K562 (cell line): ENCODE results near the gene SPAG9. TPM values are rescaled to one million over a fixed set of nuclear protein-coding genes. Genes with fewer than 3 reads are reported as not detected.

Experiments used
- ATAC-seq: fragments of 200-7000 bp; cut with Tn5 transposase; 3 replicates; pipeline ENCODE4 v1.9.1; 2020; ENCODE audit warnings: moderate library complexity
- BruUV-seq: library from RNA; stranded (reverse); fragments of 400-500 nt; replicated peaks from 2 replicates; lab custom pipeline; 2021; lab: Mats Ljungman, UMichigan
- CTCF ChIA-PET: fragments of 300-600 bp; formaldehyde crosslinking; extraction: SDS; loops from one replicate; lab custom pipeline; 2021; ENCODE audit warnings: low intra/inter-chr PET ratio; lab: Yijun Ruan, JAX
- POLR2A ChIA-PET: fragments of 300-600, 350-650 bp; sonication (Branson Sonifier 250); formaldehyde crosslinking; extraction: SDS; loops from one replicate; lab custom pipeline; 2021; ENCODE audit warnings: antibody characterized with exemption, inconsistent platforms; lab: Yijun Ruan, JAX
- DNase-seq, 4 experiments: peaks; one replicate each; pipeline versions ENCODE4 v3.0.0 to v3.0.0-alpha.2; 2011 to 2018; ENCODE audit warnings: low spot score in 3 of 4, mixed read lengths in 3 of 4; ENCODE audit errors: extremely low read depth in 1 of 4
- FAIRE-seq: peaks from 2 replicates; lab custom pipeline; 2011; peaks lifted over from hg19 to GRCh38; lab: Jason Lieb, UNC
- H2AFZ ChIP-seq: 2 replicates; pipeline ENCODE4 v1.6.0; 2011; ENCODE audit warnings: low read depth, low read length, control low read depth, inconsistent platforms
- H3K27ac ChIP-seq: fragments of 200-600 bp; 3 replicates; pipeline ENCODE4 v1.8.0; 2011; ENCODE audit warnings: low read depth, mild to moderate bottlenecking, control low read depth, inconsistent platforms, low read length, moderate library complexity, mixed read lengths; ENCODE audit errors: extremely low read depth
- H3K27me3 ChIP-seq, 2 experiments: fragments of 300-600 bp in 1 of 2; 2 replicates in 1 of 2; 3 replicates in 1 of 2; pipeline versions ENCODE4 v1.6.0 to v1.8.0; 2011; ENCODE audit warnings: inconsistent platforms in 2 of 2, low read length in 2 of 2, mild to moderate bottlenecking in 1 of 2, mixed read lengths in 1 of 2, moderate library complexity in 1 of 2; ENCODE audit not compliant: control insufficient read depth in 2 of 2, insufficient read depth in 2 of 2
- H3K36me3 ChIP-seq: fragments of 300-600 bp; 3 replicates; pipeline ENCODE4 v1.8.0; 2011; ENCODE audit warnings: mild to moderate bottlenecking, low read length, inconsistent platforms; ENCODE audit not compliant: control insufficient read depth, insufficient read depth
- H3K4me1 ChIP-seq, 2 experiments: fragments of 200-600 bp in 1 of 2; replicated peaks in 1 of 2; 2 replicates in 1 of 2; 3 replicates in 1 of 2; pipeline versions ENCODE4 v1.5.1 to v1.8.0; 2011; ENCODE audit warnings: inconsistent platforms in 2 of 2, low read length in 2 of 2, mild to moderate bottlenecking in 1 of 2, mixed read lengths in 1 of 2, moderate library complexity in 1 of 2; ENCODE audit not compliant: control insufficient read depth in 2 of 2, insufficient read depth in 2 of 2
- H3K4me2 ChIP-seq: 2 replicates; pipeline ENCODE4 v1.6.1; 2011; ENCODE audit warnings: low read length, control low read depth, inconsistent platforms, mixed read lengths; ENCODE audit not compliant: insufficient read depth
- H3K4me3 ChIP-seq: fragments of 200-600 bp; sonication (generic), shearing (Covaris generic); 2 replicates; pipeline ENCODE4 v1.5.1; 2016; ENCODE audit warnings: control low read depth, inconsistent platforms
- H3K79me2 ChIP-seq: fragments of 200-600 bp; 3 replicates; pipeline ENCODE4 v1.8.0; 2011; ENCODE audit warnings: low read length, inconsistent platforms; ENCODE audit not compliant: control insufficient read depth, insufficient read depth
- H3K9ac ChIP-seq, 2 experiments: 2 replicates each; pipeline versions ENCODE4 v1.6.0 to v1.6.1; 2011; ENCODE audit warnings: low read depth in 2 of 2, low read length in 2 of 2, control low read depth in 1 of 2, inconsistent platforms in 1 of 2, mild to moderate bottlenecking in 1 of 2, mixed read lengths in 1 of 2; ENCODE audit not compliant: insufficient read depth in 1 of 2
- H3K9me1 ChIP-seq: one replicate; pipeline ENCODE4 v1.6.0; 2011; ENCODE audit warnings: inconsistent platforms, mild to moderate bottlenecking, low read length, moderate library complexity; ENCODE audit not compliant: control insufficient read depth, insufficient read depth
- H3K9me3 ChIP-seq: replicated peaks from 2 replicates; pipeline ENCODE4 v1.5.1; 2011; ENCODE audit warnings: low read depth, low read length, inconsistent platforms; ENCODE audit not compliant: control insufficient read depth, insufficient read depth
- H4K20me1 ChIP-seq: replicated peaks from 2 replicates; pipeline ENCODE4 v1.6.1; 2011; ENCODE audit warnings: low read length, inconsistent platforms, mixed read lengths; ENCODE audit not compliant: control insufficient read depth, insufficient read depth
- CHD4 ChIP-seq: fragments of 200-600 bp; sonication (generic); IDR thresholded peaks from 3 replicates; pipeline ENCODE4 v1.6.1; 2012; ENCODE audit warnings: low read depth, mild to moderate bottlenecking, mixed read lengths, low read length, inconsistent platforms; ENCODE audit not compliant: insufficient read depth, insufficient replicate concordance, poor library complexity, severe bottlenecking
- FOXP1 ChIP-seq: sonication (generic); formaldehyde crosslinking; IDR thresholded peaks from 2 replicates; pipeline ENCODE4 v1.8.0; 2022; ENCODE audit warnings: mild to moderate bottlenecking, missing genetic modification reagents
- FUS ChIP-seq: fragments of 200-400 bp; formaldehyde crosslinking; optimal IDR thresholded peaks from 2 replicates; pipeline ENCODE3; 2017; ENCODE audit warnings: low read depth, low read length
- NUFIP1 ChIP-seq: fragments of 450-650 bp; IDR thresholded peaks from 2 replicates; pipeline ENCODE4 v1.6.1; 2018; ENCODE audit not compliant: partially characterized antibody
- SIN3A ChIP-seq, 2 experiments: fragments of 150-350 bp in 1 of 2; IDR thresholded peaks; 2 replicates each; pipeline ENCODE4 v1.6.1; 2011 to 2016; ENCODE audit warnings: borderline replicate concordance in 2 of 2, low read depth in 2 of 2, low read length in 2 of 2, mild to moderate bottlenecking in 2 of 2, moderate library complexity in 2 of 2; ENCODE audit not compliant: control insufficient read depth in 1 of 2
- ZNF707 ChIP-seq: fragments of 250-450 bp; sonication (Bioruptor Pico); conservative IDR thresholded peaks from 2 replicates; pipeline ENCODE4 v1.8.0; 2022; ENCODE audit warnings: inconsistent platforms, mild to moderate bottlenecking, moderate library complexity
- ZSCAN32 ChIP-seq: fragments of 450-650 bp; formaldehyde crosslinking; IDR thresholded peaks from 2 replicates; pipeline ENCODE4 v1.4.0; 2020; ENCODE audit warnings: mild to moderate bottlenecking, moderate library complexity
- WGBS: fragments of 100-300 bp; shearing (Covaris generic); methylation state at CpG from one replicate; pipeline ENCODE4 v1.1.6; 2016; ENCODE audit warnings: low coverage, mixed read lengths; ENCODE audit not compliant: insufficient coverage; ENCODE audit errors: missing lambda C conversion rate; 5-methylcytosine and 5-hydroxymethylcytosine counted together
- in situ Hi-C: fragments of 300-500 bp; cut with MboI; formaldehyde crosslinking; loops from 4 replicates; pipeline ENCODE4 v1.15.0; 2018; ENCODE audit warnings: inconsistent platforms, mixed read lengths
- intact Hi-C: fragments of 100-400 bp; cut with micrococcal nuclease; formaldehyde crosslinking; loops from 2 replicates; pipeline ENCODE4 v1.14.2; 2022
- polyA plus RNA-seq, 8 experiments: library from polyadenylated mRNA; depleted of rRNA in 4 of 8; stranded (reverse) in 5 of 8; unstranded in 3 of 8; fragments of >200 nt; fragmentation: Nextera tagmentation in 2 of 8; fragmentation: Illumina TruSeq in 1 of 8; extraction: Ambion mirVana in 2 of 8; extraction: Trizol in 1 of 8; gene quantifications; 2 replicates each; pipeline versions ENCODE4 v1.2.1 to v1.2.3, GENCODE V29; 2011 to 2014; ENCODE audit warnings: inconsistent platforms in 1 of 8, missing spikeins in 1 of 8
- total RNA-seq, 7 experiments: library from RNA; depleted of rRNA in 6 of 7; stranded (reverse); fragments of >200 nt in 6 of 7; fragmentation: Illumina TruSeq in 2 of 7; extraction: Trizol in 2 of 7; gene quantifications; 2 replicates each; pipeline versions ENCODE4 v1.2.1 to v1.2.3, GENCODE V29; 2011 to 2021; ENCODE audit warnings: low replicate concordance in 1 of 7

Gene SPAG9
- total and polyA plus RNA-seq, 9 of the 15 experiments (the other 6 are each of a cell fraction or from before 2014, with no cell fraction given): 12.2 to 99.2 (median 58.2) TPM

GRCh38 chr17:50986989-50987660, 133.5 kb downstream of the SPAG9 start:
- H2AFZ ChIP-seq: no peak overlapping the region
- no peak overlapping the region for H3K9ac ChIP-seq
- no peaks in the 10 kb centered on the region for H3K4me1 ChIP-seq
- ChIA-PET CTCF (no interaction called here), POLR2A (no interaction called here)
- no peak overlapping the region for H3K4me3 ChIP-seq
- no peaks in the 10 kb centered on the region for H3K27me3 ChIP-seq
- no peak for ATAC-seq
- in situ Hi-C loops: no loop called here
- H3K9me3 ChIP-seq: no peaks in the 10 kb centered on the region
- intact Hi-C loops: no loop called here
- TF ChIP-seq CHD4 (no peak), FUS (no peak), FOXP1 (CRISPR knock-in tag) (no peak), NUFIP1 (no peak), ZNF707 (CRISPR knock-in tag) (no peak), SIN3A (IDR thresholded peaks at IDR 0.05; ENCODE audit: borderline replicate concordance in 2 of 2, control insufficient read depth in 1 of 2, low read depth in 2 of 2, low read length in 2 of 2) (no peak), ZSCAN32 (CRISPR knock-in tag) (no peak)
- no peaks in the 10 kb centered on the region for H3K79me2 ChIP-seq
- no peak for DNase-seq
- no TSS peak for BruUV-seq
- H3K27ac ChIP-seq: no peak overlapping the region
- H3K4me2 ChIP-seq: no peak overlapping the region
- WGBS: 67% methylated on average over 1 of the region's 1 CpG
- H4K20me1 ChIP-seq: no peaks in the 10 kb centered on the region
- H3K36me3 ChIP-seq: peaks cover 86% of the 10 kb centered on the region
- FAIRE-seq: no peak
- no peaks in the 10 kb centered on the region for H3K9me1 ChIP-seq
